Peyer's patch (tissue), 4 donors: ENCODE results near the gene DDOST.

Experiments
- POLR2A ChIP-seq, 2 donors: fragments of 450-650 bp; IDR thresholded peaks; one replicate each; pipeline ENCODE4 v1.5.1; 2017; ENCODE audit warnings: antibody characterized with exemption in 2 of 2, mild to moderate bottlenecking in 2 of 2, moderate library complexity in 2 of 2
- TF ChIP-seq, protein P1 (sequence below), 6 experiments: fragments of 450-650 bp in 4 of 6; fragments of 200-600 bp in 2 of 6; sonication (generic) in 1 of 6; IDR thresholded peaks; one replicate each; pipeline ENCODE4 v1.5.1; 2017 to 2019; ENCODE audit warnings: antibody characterized with exemption in 6 of 6, mild to moderate bottlenecking in 3 of 6, moderate library complexity in 1 of 6

- TF ChIP-seq, protein P1, sequence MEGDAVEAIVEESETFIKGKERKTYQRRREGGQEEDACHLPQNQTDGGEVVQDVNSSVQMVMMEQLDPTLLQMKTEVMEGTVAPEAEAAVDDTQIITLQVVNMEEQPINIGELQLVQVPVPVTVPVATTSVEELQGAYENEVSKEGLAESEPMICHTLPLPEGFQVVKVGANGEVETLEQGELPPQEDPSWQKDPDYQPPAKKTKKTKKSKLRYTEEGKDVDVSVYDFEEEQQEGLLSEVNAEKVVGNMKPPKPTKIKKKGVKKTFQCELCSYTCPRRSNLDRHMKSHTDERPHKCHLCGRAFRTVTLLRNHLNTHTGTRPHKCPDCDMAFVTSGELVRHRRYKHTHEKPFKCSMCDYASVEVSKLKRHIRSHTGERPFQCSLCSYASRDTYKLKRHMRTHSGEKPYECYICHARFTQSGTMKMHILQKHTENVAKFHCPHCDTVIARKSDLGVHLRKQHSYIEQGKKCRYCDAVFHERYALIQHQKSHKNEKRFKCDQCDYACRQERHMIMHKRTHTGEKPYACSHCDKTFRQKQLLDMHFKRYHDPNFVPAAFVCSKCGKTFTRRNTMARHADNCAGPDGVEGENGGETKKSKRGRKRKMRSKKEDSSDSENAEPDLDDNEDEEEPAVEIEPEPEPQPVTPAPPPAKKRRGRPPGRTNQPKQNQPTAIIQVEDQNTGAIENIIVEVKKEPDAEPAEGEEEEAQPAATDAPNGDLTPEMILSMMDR (IDR thresholded peaks at IDR 0.05): no peak
- no peak for TF ChIP-seq POLR2A (IDR thresholded peaks at IDR 0.05)
These were observed 24.3 kb downstream of the DDOST start for GRCh38 chr1:20636785-20637347.
